ENCODE measurements around the gene CAMTA2. TPM values are rescaled to one million over a fixed set of nuclear protein-coding genes. Genes with fewer than 3 reads are reported as not detected.
A peak's percentile ranks its signal among the peaks of the same experiment; 100 is the strongest.

Gene CAMTA2
- total and polyA plus RNA-seq, 4 donors: 7.8 to 17.6 (median 12.0) TPM

- peak overlapping the region; percentile 66 to 69 for H3K9ac ChIP-seq (ENCODE audit: low read depth in 1 of 2, low read length in 2 of 2)
- TF ChIP-seq, protein P1, sequence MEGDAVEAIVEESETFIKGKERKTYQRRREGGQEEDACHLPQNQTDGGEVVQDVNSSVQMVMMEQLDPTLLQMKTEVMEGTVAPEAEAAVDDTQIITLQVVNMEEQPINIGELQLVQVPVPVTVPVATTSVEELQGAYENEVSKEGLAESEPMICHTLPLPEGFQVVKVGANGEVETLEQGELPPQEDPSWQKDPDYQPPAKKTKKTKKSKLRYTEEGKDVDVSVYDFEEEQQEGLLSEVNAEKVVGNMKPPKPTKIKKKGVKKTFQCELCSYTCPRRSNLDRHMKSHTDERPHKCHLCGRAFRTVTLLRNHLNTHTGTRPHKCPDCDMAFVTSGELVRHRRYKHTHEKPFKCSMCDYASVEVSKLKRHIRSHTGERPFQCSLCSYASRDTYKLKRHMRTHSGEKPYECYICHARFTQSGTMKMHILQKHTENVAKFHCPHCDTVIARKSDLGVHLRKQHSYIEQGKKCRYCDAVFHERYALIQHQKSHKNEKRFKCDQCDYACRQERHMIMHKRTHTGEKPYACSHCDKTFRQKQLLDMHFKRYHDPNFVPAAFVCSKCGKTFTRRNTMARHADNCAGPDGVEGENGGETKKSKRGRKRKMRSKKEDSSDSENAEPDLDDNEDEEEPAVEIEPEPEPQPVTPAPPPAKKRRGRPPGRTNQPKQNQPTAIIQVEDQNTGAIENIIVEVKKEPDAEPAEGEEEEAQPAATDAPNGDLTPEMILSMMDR (IDR thresholded peaks at IDR 0.05; ENCODE audit: low read depth, low read length, missing input control): no peak
- no peak for TF ChIP-seq FOXA1 (IDR thresholded peaks at IDR 0.05)
- no peak for TF ChIP-seq RXRA (IDR thresholded peaks at IDR 0.05)
- no peak for TF ChIP-seq MAX (IDR thresholded peaks at IDR 0.05)
- TF ChIP-seq YY1 (IDR thresholded peaks at IDR 0.05): peak; percentile 2
- TF ChIP-seq SP1 (IDR thresholded peaks at IDR 0.05): no peak
- TF ChIP-seq GABPA (IDR thresholded peaks at IDR 0.05 in 1 of 2, conservative IDR thresholded peaks at IDR 0.05 in 1 of 2): peak in 1 of 2 donors; percentile 7
- no peak for TF ChIP-seq HNF4G (IDR thresholded peaks at IDR 0.05)
- no peak for TF ChIP-seq NR2F2 (IDR thresholded peaks at IDR 0.05)
- TF ChIP-seq REST (IDR thresholded peaks at IDR 0.05): no peak
- no peak for TF ChIP-seq HNF4A (conservative IDR thresholded peaks at IDR 0.05)
- TF ChIP-seq, protein P2, sequence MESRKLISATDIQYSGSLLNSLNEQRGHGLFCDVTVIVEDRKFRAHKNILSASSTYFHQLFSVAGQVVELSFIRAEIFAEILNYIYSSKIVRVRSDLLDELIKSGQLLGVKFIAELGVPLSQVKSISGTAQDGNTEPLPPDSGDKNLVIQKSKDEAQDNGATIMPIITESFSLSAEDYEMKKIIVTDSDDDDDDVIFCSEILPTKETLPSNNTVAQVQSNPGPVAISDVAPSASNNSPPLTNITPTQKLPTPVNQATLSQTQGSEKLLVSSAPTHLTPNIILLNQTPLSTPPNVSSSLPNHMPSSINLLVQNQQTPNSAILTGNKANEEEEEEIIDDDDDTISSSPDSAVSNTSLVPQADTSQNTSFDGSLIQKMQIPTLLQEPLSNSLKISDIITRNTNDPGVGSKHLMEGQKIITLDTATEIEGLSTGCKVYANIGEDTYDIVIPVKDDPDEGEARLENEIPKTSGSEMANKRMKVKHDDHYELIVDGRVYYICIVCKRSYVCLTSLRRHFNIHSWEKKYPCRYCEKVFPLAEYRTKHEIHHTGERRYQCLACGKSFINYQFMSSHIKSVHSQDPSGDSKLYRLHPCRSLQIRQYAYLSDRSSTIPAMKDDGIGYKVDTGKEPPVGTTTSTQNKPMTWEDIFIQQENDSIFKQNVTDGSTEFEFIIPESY (IDR thresholded peaks at IDR 0.05): no peak
- no peak for TF ChIP-seq JUND (IDR thresholded peaks at IDR 0.05)
- no peak for TF ChIP-seq EGR1 (IDR thresholded peaks at IDR 0.05; ENCODE audit: low read depth in 2 of 2)
- no peak for TF ChIP-seq RAD21 (IDR thresholded peaks at IDR 0.05)
- TF ChIP-seq FOXA2 (IDR thresholded peaks at IDR 0.05): no peak
- TF ChIP-seq TAF1 (conservative IDR thresholded peaks at IDR 0.05): no peak
- H3K9me3 ChIP-seq (ENCODE audit: control insufficient read depth in 4 of 4, low read length in 3 of 4): no peaks in the 10 kb centered on the region
- H3K36me3 ChIP-seq (ENCODE audit: control insufficient read depth in 4 of 4, insufficient read depth in 3 of 4, low read depth in 1 of 4, low read length in 3 of 4): peaks cover 3 to 5% (median 4%) of the 10 kb centered on the region in 4 donors
- H3K27me3 ChIP-seq (ENCODE audit: control insufficient read depth in 4 of 4, insufficient read depth in 4 of 4, low read length in 3 of 4): no peaks in the 10 kb centered on the region
- peaks cover 9 to 55% (median 42%) of the 10 kb centered on the region in 4 donors for H3K4me1 ChIP-seq (ENCODE audit: control insufficient read depth in 4 of 4, insufficient read depth in 4 of 4, low read length in 3 of 4)
- peak; percentile 74 for DNase-seq (ENCODE audit: low spot score)
- WGBS: 2% methylated on average over 52 of the region's 52 CpGs
- H3K4me3 ChIP-seq (ENCODE audit: low read depth in 1 of 3, low read length in 3 of 3): peak overlapping the region; percentile 53 to 91 (median 56)
- H3K27ac ChIP-seq (ENCODE audit: low read depth in 1 of 2, low read length in 2 of 2): peak overlapping the region; percentile 95 to 96
These were observed 37.3 kb downstream of the CAMTA2 start for GRCh38 chr17:4950075-4950745.

Data from liver (tissue), 9 donors.